Measurements from ENCODE around the gene TTC12. TPM values are rescaled to one million over a fixed set of nuclear protein-coding genes. Genes with fewer than 3 reads are reported as not detected.

The TTC12 gene
- total and polyA plus RNA-seq, 8 donors: 3.7 to 58.9 (median 11.1) TPM

- 66 to 84% (median 80%) methylated on average over 5 of the region's 5 CpGs for WGBS, 5 donors
- intact Hi-C loops (cut with DNase I; ENCODE audit: low total_unique reads): no loop called here
- Histone ChIP-seq H3K9me3 (no peaks in the 10 kb centered on the region), H3K4me3 (no peak overlapping the region), H3K36me3 (peaks cover 47 to 99% (median 97%) of the 10 kb centered on the region in 4 donors), H3K27ac (no peak overlapping the region), H3K27me3 (no peaks in the 10 kb centered on the region), H3K4me1 (no peaks in the 10 kb centered on the region)
- TF ChIP-seq POLR2A (IDR thresholded peaks at IDR 0.05) (no peak), CTCF (IDR thresholded peaks at IDR 0.05) (no peak), EP300 (IDR thresholded peaks at IDR 0.05) (no peak), POLR2AphosphoS5 (IDR thresholded peaks at IDR 0.05) (no peak)
- DNase-seq: no peak
Measured at GRCh38 chr11:113363406-113363805, 49.0 kb downstream of the TTC12 start.

- H3K27me3 ChIP-seq: no peaks in the 10 kb centered on the region
- no peak overlapping the region for H3K4me3 ChIP-seq
- no peaks in the 10 kb centered on the region for H3K9me3 ChIP-seq
- H3K36me3 ChIP-seq: peaks cover 45 to 99% (median 97%) of the 10 kb centered on the region in 4 donors
- no peak overlapping the region for H3K27ac ChIP-seq
- intact Hi-C loops (cut with DNase I; ENCODE audit: low total_unique reads): no loop called here
- TF ChIP-seq EP300 (IDR thresholded peaks at IDR 0.05) (no peak), CTCF (IDR thresholded peaks at IDR 0.05) (no peak), POLR2AphosphoS5 (IDR thresholded peaks at IDR 0.05) (no peak), POLR2A (IDR thresholded peaks at IDR 0.05) (no peak)
- 80 to 87% (median 82%) methylated on average over 7 of the region's 7 CpGs for WGBS, 5 donors
- H3K4me1 ChIP-seq: no peaks in the 10 kb centered on the region
- no peak for DNase-seq
Measured at GRCh38 chr11:113363996-113364641, 49.7 kb downstream of the TTC12 start.

DNA sequence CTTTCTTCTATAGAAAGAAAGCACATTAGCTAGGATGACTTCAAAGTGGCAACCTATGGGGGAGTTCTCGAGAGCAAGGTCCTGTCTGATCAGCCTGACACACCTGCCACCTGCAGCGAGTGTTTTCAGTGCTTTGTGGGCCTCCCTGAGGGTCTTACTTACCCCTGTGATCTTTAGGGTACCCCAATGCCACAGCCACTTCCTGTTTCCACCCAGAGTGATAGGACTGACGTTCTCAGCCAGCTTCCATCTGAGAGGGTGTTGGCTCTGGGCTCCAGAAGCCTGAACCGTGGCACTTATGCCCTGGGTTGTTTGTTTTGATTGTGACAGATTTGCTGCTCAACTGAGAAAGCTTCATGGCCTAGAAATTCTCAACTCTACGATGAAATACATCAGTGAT, 51.5 kb downstream of the TTC12 start:
- DNase-seq: no peak
- Histone ChIP-seq H3K9me3 (no peaks in the 10 kb centered on the region), H3K27me3 (no peaks in the 10 kb centered on the region), H3K27ac (no peak overlapping the region), H3K4me3 (no peak overlapping the region), H3K36me3 (peaks cover 40 to 96% (median 90%) of the 10 kb centered on the region in 4 donors), H3K4me1 (no peaks in the 10 kb centered on the region)
- 61 to 73% (median 67%) methylated on average over 5 of the region's 5 CpGs for WGBS, 5 donors
- TF ChIP-seq CTCF (IDR thresholded peaks at IDR 0.05) (no peak), POLR2A (IDR thresholded peaks at IDR 0.05) (no peak), POLR2AphosphoS5 (IDR thresholded peaks at IDR 0.05) (no peak), EP300 (IDR thresholded peaks at IDR 0.05) (no peak)
- intact Hi-C loops (cut with DNase I; ENCODE audit: low total_unique reads): no loop called here

GRCh38 chr11:113369411-113369810, 55.0 kb downstream of the TTC12 start:
- peaks cover 23 to 85% (median 56%) of the 10 kb centered on the region in 4 donors for H3K36me3 ChIP-seq
- H3K27ac ChIP-seq: no peak overlapping the region
- no peak for DNase-seq
- intact Hi-C loops (cut with DNase I; ENCODE audit: low total_unique reads): no loop called here
- 56 to 76% (median 62%) methylated on average over 3 of the region's 3 CpGs for whole genome bisulfite sequencing, 5 donors
- H3K4me1 ChIP-seq: no peaks in the 10 kb centered on the region
- H3K4me3 ChIP-seq: no peak overlapping the region
- H3K9me3 ChIP-seq: no peaks in the 10 kb centered on the region
- TF ChIP-seq POLR2AphosphoS5 (IDR thresholded peaks at IDR 0.05) (no peak), POLR2A (IDR thresholded peaks at IDR 0.05) (no peak), CTCF (IDR thresholded peaks at IDR 0.05) (no peak), EP300 (IDR thresholded peaks at IDR 0.05) (no peak)
- no peaks in the 10 kb centered on the region for H3K27me3 ChIP-seq
